GM23248 (cell line): ENCODE data around the gene FBP1. TPM values are rescaled to one million over a fixed set of nuclear protein-coding genes. Genes with fewer than 3 reads are reported as not detected.
A peak's percentile ranks its signal among the peaks of the same experiment; 100 is the strongest.

Experiments used
- DNase-seq: peaks from one replicate; pipeline ENCODE4 v3.0.0-alpha.2; 2015
- H2AFZ ChIP-seq: fragments of 200-600 bp; sonication (generic); 2 replicates; pipeline ENCODE4 v1.6.1; 2016; ENCODE audit warnings: antibody characterized with exemption
- H3F3A ChIP-seq: fragments of 200-600 bp; sonication (generic); 2 replicates; pipeline ENCODE4 v1.6.1; 2016; ENCODE audit warnings: mild to moderate bottlenecking, antibody characterized with exemption, mixed run types; ENCODE audit not compliant: insufficient read depth
- H3K27ac ChIP-seq: fragments of 200-600 bp; sonication (generic); 2 replicates; pipeline ENCODE4 v1.5.1; 2016; ENCODE audit warnings: mild to moderate bottlenecking
- H3K27me3 ChIP-seq: fragments of 200-600 bp; sonication (generic); replicated peaks from 2 replicates; pipeline ENCODE4 v1.6.1; 2016; ENCODE audit warnings: mild to moderate bottlenecking; ENCODE audit not compliant: insufficient read depth
- H3K36me3 ChIP-seq: fragments of 200-600 bp; sonication (generic); 2 replicates; pipeline ENCODE4 v1.6.1; 2016; ENCODE audit warnings: low read depth, mild to moderate bottlenecking
- H3K4me1 ChIP-seq: fragments of 200-600 bp; sonication (generic); 2 replicates; pipeline ENCODE4 v1.6.1; 2016; ENCODE audit warnings: mild to moderate bottlenecking; ENCODE audit not compliant: insufficient read depth
- H3K4me2 ChIP-seq: fragments of 200-600 bp; sonication (generic); one replicate; pipeline ENCODE4 v1.6.1; 2016; ENCODE audit warnings: mild to moderate bottlenecking; ENCODE audit not compliant: unreplicated experiment
- H3K4me3 ChIP-seq: fragments of 200-600 bp; sonication (generic); 2 replicates; pipeline ENCODE4 v1.5.1; 2016; ENCODE audit warnings: mild to moderate bottlenecking
- H3K79me2 ChIP-seq: fragments of 200-600 bp; sonication (generic); 2 replicates; pipeline ENCODE4 v1.6.1; 2016; ENCODE audit warnings: mild to moderate bottlenecking; ENCODE audit not compliant: insufficient read depth
- H3K9ac ChIP-seq: fragments of 200-600 bp; sonication (generic); 2 replicates; pipeline ENCODE4 v1.6.1; 2016; ENCODE audit warnings: mild to moderate bottlenecking
- H3K9me2 ChIP-seq: fragments of 200-600 bp; sonication (generic); 2 replicates; pipeline ENCODE4 v1.6.1; 2016; ENCODE audit warnings: mixed run types, mild to moderate bottlenecking, moderate library complexity; ENCODE audit not compliant: insufficient read depth
- H3K9me3 ChIP-seq: fragments of 200-600 bp; sonication (generic); one replicate; pipeline ENCODE4 v1.6.1; 2017; ENCODE audit warnings: low read depth
- H4K20me1 ChIP-seq: fragments of 200-600 bp; sonication (generic); 2 replicates; pipeline ENCODE4 v1.6.0; 2016; ENCODE audit not compliant: insufficient read depth
- EZH2 ChIP-seq: fragments of 200-600 bp; sonication (generic); IDR thresholded peaks from 2 replicates; pipeline ENCODE4 v1.6.1; 2018; ENCODE audit warnings: antibody characterized with exemption, mild to moderate bottlenecking; ENCODE audit not compliant: insufficient read depth, poor library complexity, severe bottlenecking
- EZH2phosphoT487 ChIP-seq: fragments of 200-600 bp; sonication (generic); IDR thresholded peaks from 2 replicates; pipeline ENCODE4 v1.6.1; 2018; ENCODE audit warnings: antibody characterized with exemption, moderate library complexity, mild to moderate bottlenecking, low read depth; ENCODE audit not compliant: insufficient read depth
- WGBS, 2 experiments: methylation state at CpG; one replicate each; pipeline ENCODE4 v1.1.6; 2015 to 2017; ENCODE audit warnings: low lambda C conversion rate in 2 of 2, low coverage in 1 of 2; ENCODE audit errors: missing lambda C conversion rate in 2 of 2; 5-methylcytosine and 5-hydroxymethylcytosine counted together
- in situ Hi-C: fragments of 300-500 bp; cut with MboI; formaldehyde crosslinking; loops from 2 replicates; pipeline ENCODE4 v1.15.0; 2020
- polyA plus RNA-seq: library from polyadenylated mRNA; unstranded; fragments of >200 nt; fragmentation: Nextera tagmentation; extraction: Ambion mirVana; gene quantifications from 2 replicates; pipeline ENCODE4 v1.2.1, GENCODE V29; 2016
- total RNA-seq: library from RNA; depleted of rRNA; stranded (reverse); fragments of >200 nt; shearing (Covaris generic); gene quantifications from 2 replicates; pipeline ENCODE4 v1.2.3, GENCODE V29; 2014

FBP1 gene
- total and polyA plus RNA-seq, 2 experiments from 2014 or later: not detected

DNA sequence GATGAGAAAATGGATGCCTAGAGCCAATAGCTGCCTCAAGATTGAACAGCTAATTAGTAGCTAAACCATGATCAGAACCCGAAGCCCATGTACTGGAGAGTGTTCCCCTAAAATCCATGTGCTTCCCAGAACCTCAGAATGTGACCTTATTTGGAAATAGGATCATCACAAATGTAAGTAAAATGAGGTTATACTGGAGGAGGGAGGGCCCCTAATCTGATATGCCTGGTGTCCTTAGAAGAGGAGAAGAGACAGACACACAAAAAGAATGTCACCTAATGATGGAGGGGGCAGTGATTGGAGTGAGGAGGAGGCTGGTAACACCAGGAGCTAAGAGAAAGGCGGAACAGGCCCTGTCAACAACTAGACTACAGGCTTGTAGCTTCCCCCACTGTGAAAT lies 41.3 kb upstream of the FBP1 start:
- H3K4me2 ChIP-seq: no peak overlapping the region
- H3K9me2 ChIP-seq: no peaks in the 10 kb centered on the region
- H4K20me1 ChIP-seq: no peaks in the 10 kb centered on the region
- H3K9ac ChIP-seq: no peak overlapping the region
- H3K79me2 ChIP-seq: no peaks in the 10 kb centered on the region
- no peak overlapping the region for H3K4me3 ChIP-seq
- DNase-seq: no peak
- H2AFZ ChIP-seq: peak overlapping the region; percentile 94; the same call in 1 of the 2 replicates
- in situ Hi-C loops: loop anchor here (10.0 kb wide), 2 partner anchors 94 to 444 kb away; no protein-coding TSS in a partner anchor
- whole genome bisulfite sequencing, 2 experiments: 67 to 69% methylated on average over 2 of the region's 2 CpGs
- TF ChIP-seq EZH2phosphoT487 (no peak), EZH2 (no peak)
- H3K27me3 ChIP-seq: no peaks in the 10 kb centered on the region
- no peaks in the 10 kb centered on the region for H3K9me3 ChIP-seq
- H3F3A ChIP-seq: peaks cover 4% of the 10 kb centered on the region; the same call in 1 of the 2 replicates
- H3K4me1 ChIP-seq: peaks cover 13% of the 10 kb centered on the region
- no peaks in the 10 kb centered on the region for H3K36me3 ChIP-seq
- H3K27ac ChIP-seq: no peak overlapping the region

DNA sequence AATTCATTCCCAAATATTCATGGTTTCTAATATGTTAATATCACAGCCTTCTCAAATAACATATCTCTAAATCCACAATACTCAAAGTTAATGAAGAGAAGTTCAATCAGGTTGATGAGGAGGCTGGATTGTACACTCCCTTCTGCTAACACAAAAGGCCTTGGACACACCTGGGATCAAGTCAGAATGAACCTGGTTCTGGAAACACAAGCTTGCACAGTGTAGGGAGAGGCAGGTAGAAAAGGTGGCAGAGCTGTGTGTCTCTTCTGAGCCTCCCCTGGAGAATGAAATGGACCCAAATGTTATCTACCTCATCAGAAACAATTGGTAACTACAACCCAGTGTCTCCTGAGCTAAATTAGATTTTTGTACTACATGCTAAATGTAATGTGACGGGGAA lies 40.7 kb upstream of the FBP1 start:
- Histone ChIP-seq H3K9me2 (no peaks in the 10 kb centered on the region), H3F3A (peaks cover 10% of the 10 kb centered on the region; the same call in 1 of the 2 replicates), H3K79me2 (no peaks in the 10 kb centered on the region), H2AFZ (no peak overlapping the region), H3K9ac (no peak overlapping the region), H3K36me3 (no peaks in the 10 kb centered on the region), H3K9me3 (no peaks in the 10 kb centered on the region), H3K27ac (no peak overlapping the region), H3K4me1 (peaks cover 19% of the 10 kb centered on the region), H3K4me2 (no peak overlapping the region), H3K4me3 (no peak overlapping the region), H3K27me3 (no peaks in the 10 kb centered on the region), H4K20me1 (no peaks in the 10 kb centered on the region)
- WGBS, 2 experiments: 91 to 100% methylated on average over 1 of the region's 1 CpG
- DNase-seq: no peak
- TF ChIP-seq EZH2 (no peak), EZH2phosphoT487 (no peak)
- in situ Hi-C loops: loop anchor here (10.0 kb wide), 2 partner anchors 95 to 445 kb away; no protein-coding TSS in a partner anchor

DNA sequence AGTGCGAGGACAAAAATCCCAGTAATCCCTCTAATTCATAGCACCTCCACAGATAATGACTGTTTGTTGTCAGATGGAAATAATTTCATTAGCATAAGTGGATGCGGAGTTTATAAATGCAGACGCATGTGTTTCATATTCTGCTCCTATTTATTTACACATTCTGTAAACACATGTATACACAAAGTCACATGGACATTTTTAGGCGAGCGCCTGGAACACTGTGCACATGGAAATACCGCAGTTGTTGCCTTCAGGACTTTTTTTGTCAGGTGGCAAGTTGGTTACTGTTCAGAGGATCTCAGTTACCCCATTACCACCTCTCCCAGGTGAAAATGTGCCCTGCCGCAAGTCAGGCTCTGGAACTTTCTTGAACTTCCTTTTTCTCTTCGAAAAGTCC lies 40.3 kb upstream of the FBP1 start:
- Histone ChIP-seq H3F3A (peaks cover 14% of the 10 kb centered on the region; the same call in 1 of the 2 replicates), H3K27ac (no peak overlapping the region), H3K4me3 (no peak overlapping the region), H3K9ac (no peak overlapping the region), H3K27me3 (no peaks in the 10 kb centered on the region), H4K20me1 (no peaks in the 10 kb centered on the region), H3K9me3 (no peaks in the 10 kb centered on the region), H3K4me2 (no peak overlapping the region), H3K79me2 (no peaks in the 10 kb centered on the region), H3K4me1 (peaks cover 22% of the 10 kb centered on the region), H2AFZ (no peak overlapping the region), H3K36me3 (no peaks in the 10 kb centered on the region), H3K9me2 (no peaks in the 10 kb centered on the region)
- in situ Hi-C loops: no loop called here
- DNase-seq: no peak
- WGBS, 2 experiments: 86 to 91% methylated on average over 8 of the region's 8 CpGs
- TF ChIP-seq EZH2phosphoT487: no peak
- no peak for TF ChIP-seq EZH2

DNA sequence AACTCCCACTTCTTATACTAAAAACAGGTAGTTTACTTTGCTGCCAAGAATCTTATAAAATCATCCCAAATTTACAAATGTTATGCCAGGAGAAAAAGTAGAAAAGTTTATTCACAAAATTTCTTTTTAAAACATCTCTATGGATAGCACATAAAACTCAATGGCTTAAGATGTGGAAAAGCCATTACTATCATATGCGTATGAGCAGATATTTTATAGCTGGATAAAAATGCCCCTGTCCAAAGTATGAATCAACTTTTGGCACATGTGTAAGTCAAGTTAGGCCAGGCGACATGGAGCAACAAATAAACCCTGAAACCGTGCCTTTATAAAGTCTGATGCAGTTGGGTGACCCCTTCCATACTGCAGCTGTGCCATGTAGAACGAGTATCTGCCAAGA lies 38.6 kb upstream of the FBP1 start:
- no peaks in the 10 kb centered on the region for H3K9me2 ChIP-seq
- H3K36me3 ChIP-seq: no peaks in the 10 kb centered on the region
- no peak overlapping the region for H3K27ac ChIP-seq
- peaks cover 14% of the 10 kb centered on the region for H3F3A ChIP-seq
- no peak for TF ChIP-seq EZH2
- no peak for TF ChIP-seq EZH2phosphoT487
- no peaks in the 10 kb centered on the region for H3K79me2 ChIP-seq
- peaks cover 30% of the 10 kb centered on the region for H3K4me1 ChIP-seq
- no peaks in the 10 kb centered on the region for H4K20me1 ChIP-seq
- in situ Hi-C loops: no loop called here
- no peak overlapping the region for H3K4me3 ChIP-seq
- no peak overlapping the region for H3K9ac ChIP-seq
- WGBS, 2 experiments: 45 to 48% methylated on average over 4 of the region's 4 CpGs
- no peak overlapping the region for H2AFZ ChIP-seq
- no peaks in the 10 kb centered on the region for H3K27me3 ChIP-seq
- peak; percentile 30 for DNase-seq
- no peaks in the 10 kb centered on the region for H3K9me3 ChIP-seq
- no peak overlapping the region for H3K4me2 ChIP-seq

DNA sequence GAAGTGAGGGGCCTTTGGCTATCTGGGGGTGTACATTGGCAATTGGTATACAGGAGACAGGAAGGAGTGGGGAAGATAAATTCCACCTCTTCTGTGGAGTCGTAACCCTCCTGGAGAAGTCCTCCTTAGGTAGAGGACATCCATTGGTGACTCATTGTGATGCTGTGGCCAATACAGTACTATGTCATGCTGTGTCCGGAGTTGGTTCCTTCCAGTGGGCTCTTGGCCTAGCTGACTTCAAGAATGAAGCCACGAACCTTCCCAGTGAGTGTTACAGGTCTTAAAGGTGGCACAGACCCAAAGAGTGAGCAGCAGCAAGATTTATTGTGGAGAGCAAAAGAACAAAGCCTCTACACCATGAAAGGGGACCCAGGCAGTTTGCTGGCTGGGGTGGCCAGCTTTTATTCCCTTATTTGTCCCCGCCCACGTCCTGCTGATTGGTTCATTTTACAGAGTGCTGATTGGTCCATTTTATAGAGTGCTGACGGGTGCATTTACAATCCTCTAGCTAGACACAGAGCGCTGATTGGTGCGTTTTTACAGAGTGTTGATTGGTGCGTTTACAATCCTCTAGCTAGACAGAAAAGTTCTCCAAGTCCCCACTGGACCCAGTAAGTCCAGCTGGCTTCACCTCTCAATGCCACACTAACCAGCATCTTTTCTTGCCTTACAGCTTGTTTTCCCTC lies 37.3 kb upstream of the FBP1 start:
- no peaks in the 10 kb centered on the region for H3K27me3 ChIP-seq
- peaks cover 27% of the 10 kb centered on the region for H3F3A ChIP-seq
- DNase-seq: peak; percentile 17
- peaks cover 31% of the 10 kb centered on the region for H3K4me1 ChIP-seq
- no peak overlapping the region for H3K9ac ChIP-seq
- in situ Hi-C loops: no loop called here
- no peaks in the 10 kb centered on the region for H3K9me3 ChIP-seq
- 80 to 83% methylated on average over 9 of the region's 9 CpGs for WGBS, 2 experiments
- H3K4me2 ChIP-seq: no peak overlapping the region
- H3K27ac ChIP-seq: no peak overlapping the region
- no peaks in the 10 kb centered on the region for H3K9me2 ChIP-seq
- no peaks in the 10 kb centered on the region for H4K20me1 ChIP-seq
- no peak overlapping the region for H2AFZ ChIP-seq
- H3K36me3 ChIP-seq: no peaks in the 10 kb centered on the region
- TF ChIP-seq EZH2phosphoT487: no peak
- TF ChIP-seq EZH2: no peak
- no peak overlapping the region for H3K4me3 ChIP-seq
- no peaks in the 10 kb centered on the region for H3K79me2 ChIP-seq
